ENCODE data around the gene KRT83.
"Not testable (repeated sequence)": the region's sequence is repeated elsewhere in the genome, so short reads cannot be mapped to it uniquely, and the experiment has no call there.

KRT83 gene

GRCh38 chr12:52296572-52297215 is 24.5 kb downstream of the KRT83 start:
- Histone ChIP-seq H3K4me3 (ENCODE audit: extremely low read depth, insufficient read depth, low read length, poor library complexity, severe bottlenecking) (no peak overlapping the region), H3K4me1 (ENCODE audit: control insufficient read depth, insufficient read depth, low read length, poor library complexity, severe bottlenecking) (no peaks in the 10 kb centered on the region), H3K36me3 (ENCODE audit: control insufficient read depth, insufficient read depth, low read length) (no peaks in the 10 kb centered on the region), H3K27ac (ENCODE audit: low read depth, low read length, severe bottlenecking) (no peak overlapping the region), H3K9me3 (ENCODE audit: control insufficient read depth, low read length) (no peaks in the 10 kb centered on the region)
- 87 to 91% methylated on average over 5 of the region's 5 CpGs for WGBS, 2 experiments (ENCODE audit: insufficient coverage in 2 of 2)

GRCh38 chr12:52295663-52296062 is 25.5 kb downstream of the KRT83 start:
- H3K4me3 ChIP-seq (ENCODE audit: extremely low read depth, insufficient read depth, low read length, poor library complexity, severe bottlenecking): no peak overlapping the region
- H3K36me3 ChIP-seq (ENCODE audit: control insufficient read depth, insufficient read depth, low read length): no peaks in the 10 kb centered on the region
- H3K4me1 ChIP-seq (ENCODE audit: control insufficient read depth, insufficient read depth, low read length, poor library complexity, severe bottlenecking): no peaks in the 10 kb centered on the region
- WGBS, 2 experiments (ENCODE audit: insufficient coverage in 2 of 2): 80 to 87% methylated on average over 1 of the region's 1 CpG
- H3K9me3 ChIP-seq (ENCODE audit: control insufficient read depth, low read length): no peaks in the 10 kb centered on the region
- H3K27ac ChIP-seq (ENCODE audit: low read depth, low read length, severe bottlenecking): no peak overlapping the region

GRCh38 chr12:52294803-52295202 is 26.4 kb downstream of the KRT83 start:
- no peak overlapping the region for H3K4me3 ChIP-seq (ENCODE audit: extremely low read depth, insufficient read depth, low read length, poor library complexity, severe bottlenecking)
- no peaks in the 10 kb centered on the region for H3K9me3 ChIP-seq (ENCODE audit: control insufficient read depth, low read length)
- no peak overlapping the region for H3K27ac ChIP-seq (ENCODE audit: low read depth, low read length, severe bottlenecking)
- H3K36me3 ChIP-seq (ENCODE audit: control insufficient read depth, insufficient read depth, low read length): no peaks in the 10 kb centered on the region
- 38% methylated on average over 1 of the region's 1 CpG; no CpG with 5 or more reads in 1 of the 2 experiments for WGBS, 2 experiments (ENCODE audit: insufficient coverage in 2 of 2)
- H3K4me1 ChIP-seq (ENCODE audit: control insufficient read depth, insufficient read depth, low read length, poor library complexity, severe bottlenecking): no peaks in the 10 kb centered on the region

GRCh38 chr12:52293926-52294325 is 27.3 kb downstream of the KRT83 start:
- Histone ChIP-seq H3K4me1 (ENCODE audit: control insufficient read depth, insufficient read depth, low read length, poor library complexity, severe bottlenecking) (no peaks in the 10 kb centered on the region), H3K4me3 (ENCODE audit: extremely low read depth, insufficient read depth, low read length, poor library complexity, severe bottlenecking) (no peak overlapping the region), H3K9me3 (ENCODE audit: control insufficient read depth, low read length) (no peaks in the 10 kb centered on the region), H3K36me3 (ENCODE audit: control insufficient read depth, insufficient read depth, low read length) (no peaks in the 10 kb centered on the region), H3K27ac (ENCODE audit: low read depth, low read length, severe bottlenecking) (no peak overlapping the region)
- WGBS, 2 experiments (ENCODE audit: insufficient coverage in 2 of 2): 67% methylated on average over 1 of the region's 1 CpG; no CpG with 5 or more reads in 1 of the 2 experiments

- no peaks in the 10 kb centered on the region for H3K36me3 ChIP-seq (ENCODE audit: control insufficient read depth, insufficient read depth, low read length)
- H3K27ac ChIP-seq (ENCODE audit: low read depth, low read length, severe bottlenecking): no peak within 1 kb of the TSS
- H3K4me1 ChIP-seq (ENCODE audit: control insufficient read depth, insufficient read depth, low read length, poor library complexity, severe bottlenecking): no peaks in the 10 kb centered on the region
- H3K9me3 ChIP-seq (ENCODE audit: control insufficient read depth, low read length): no peaks in the 10 kb centered on the region
- no peak within 1 kb of the TSS for H3K4me3 ChIP-seq (ENCODE audit: extremely low read depth, insufficient read depth, low read length, poor library complexity, severe bottlenecking)
- 76 to 81% methylated on average over 14 to 19 of the region's 32 CpGs for WGBS, 2 experiments (ENCODE audit: insufficient coverage in 2 of 2)
These were observed 29.8 kb downstream of the KRT83 start, which contains the start of gene KRT81 for GRCh38 chr12:52291267-52291935. KRT81 (minus strand) TSS chr12:52291534; CDS start chr12:52291465, 69 bp downstream.

GRCh38 chr12:52290483-52291134 is 30.6 kb downstream of the KRT83 start:
- not testable (repeated sequence) for H3K9me3 ChIP-seq (ENCODE audit: control insufficient read depth, low read length); H3K27ac ChIP-seq (ENCODE audit: low read depth, low read length, severe bottlenecking); H3K36me3 ChIP-seq (ENCODE audit: control insufficient read depth, insufficient read depth, low read length); H3K4me3 ChIP-seq (ENCODE audit: extremely low read depth, insufficient read depth, low read length, poor library complexity, severe bottlenecking); H3K4me1 ChIP-seq (ENCODE audit: control insufficient read depth, insufficient read depth, low read length, poor library complexity, severe bottlenecking)
- no CpG with 5 or more reads among the region's 5 CpGs for WGBS, 2 experiments (ENCODE audit: insufficient coverage in 2 of 2)

- H3K27ac ChIP-seq (ENCODE audit: low read depth, low read length, severe bottlenecking); H3K4me3 ChIP-seq (ENCODE audit: extremely low read depth, insufficient read depth, low read length, poor library complexity, severe bottlenecking); H3K9me3 ChIP-seq (ENCODE audit: control insufficient read depth, low read length); H3K36me3 ChIP-seq (ENCODE audit: control insufficient read depth, insufficient read depth, low read length); H3K4me1 ChIP-seq (ENCODE audit: control insufficient read depth, insufficient read depth, low read length, poor library complexity, severe bottlenecking): not testable (repeated sequence)
- 40% methylated on average over 2 of the region's 17 CpGs; no CpG with 5 or more reads in 1 of the 2 experiments for WGBS, 2 experiments (ENCODE audit: insufficient coverage in 2 of 2)
These were observed 33.1 kb downstream of the KRT83 start for GRCh38 chr12:52287816-52288805.

- not testable (repeated sequence) for H3K4me3 ChIP-seq (ENCODE audit: extremely low read depth, insufficient read depth, low read length, poor library complexity, severe bottlenecking); H3K9me3 ChIP-seq (ENCODE audit: control insufficient read depth, low read length); H3K4me1 ChIP-seq (ENCODE audit: control insufficient read depth, insufficient read depth, low read length, poor library complexity, severe bottlenecking); H3K36me3 ChIP-seq (ENCODE audit: control insufficient read depth, insufficient read depth, low read length); H3K27ac ChIP-seq (ENCODE audit: low read depth, low read length, severe bottlenecking)
- 92 to 97% methylated on average over 3 to 5 of the region's 21 CpGs for WGBS, 2 experiments (ENCODE audit: insufficient coverage in 2 of 2)
These were observed 34.1 kb downstream of the KRT83 start for GRCh38 chr12:52286857-52287785.

GRCh38 chr12:52285851-52286530 is 35.2 kb downstream of the KRT83 start:
- H3K9me3 ChIP-seq (ENCODE audit: control insufficient read depth, low read length): no peaks in the 10 kb centered on the region
- H3K27ac ChIP-seq (ENCODE audit: low read depth, low read length, severe bottlenecking): no peak overlapping the region
- WGBS, 2 experiments (ENCODE audit: insufficient coverage in 2 of 2): 87 to 92% methylated on average over 20 to 22 of the region's 24 CpGs
- peaks cover 9% of the 10 kb centered on the region for H3K4me1 ChIP-seq (ENCODE audit: control insufficient read depth, insufficient read depth, low read length, poor library complexity, severe bottlenecking)
- no peaks in the 10 kb centered on the region for H3K36me3 ChIP-seq (ENCODE audit: control insufficient read depth, insufficient read depth, low read length)
- no peak overlapping the region for H3K4me3 ChIP-seq (ENCODE audit: extremely low read depth, insufficient read depth, low read length, poor library complexity, severe bottlenecking)
